IPS DF 6.9 (cell line): ENCODE data around the gene NKG7.
A peak's percentile ranks its signal among the peaks of the same experiment; 100 is the strongest.

Source experiments
- DNase-seq: peaks from one replicate; pipeline ENCODE4 v3.0.0-alpha.2; 2013; ENCODE audit warnings: low read depth, low spot score
- H3K27ac ChIP-seq: one replicate; pipeline ENCODE4 v1.5.1; 2013; ENCODE audit warnings: low read length, control low read depth
- H3K27me3 ChIP-seq: 2 replicates; pipeline ENCODE4 v1.6.1; 2013; ENCODE audit warnings: mild to moderate bottlenecking, low read length; ENCODE audit not compliant: control insufficient read depth, insufficient read depth
- H3K36me3 ChIP-seq: 2 replicates; pipeline ENCODE4 v1.6.1; 2013; ENCODE audit warnings: low read length; ENCODE audit not compliant: control insufficient read depth, insufficient read depth
- H3K4me1 ChIP-seq: 2 replicates; pipeline ENCODE4 v1.6.1; 2013; ENCODE audit warnings: low read length; ENCODE audit not compliant: control insufficient read depth, insufficient read depth
- H3K4me3 ChIP-seq: 2 replicates; pipeline ENCODE4 v1.5.1; 2013; ENCODE audit warnings: mild to moderate bottlenecking, low read length
- H3K9me3 ChIP-seq: 2 replicates; pipeline ENCODE4 v1.6.1; 2013; ENCODE audit warnings: low read length, inconsistent platforms; ENCODE audit not compliant: control insufficient read depth, insufficient read depth
- WGBS: extraction: QIAGEN DNeasy Blood & Tissue Kit; methylation state at CpG from one replicate; pipeline ENCODE4 v1.1.7; 2013; ENCODE audit warnings: mixed read lengths, missing lambda C conversion rate; ENCODE audit not compliant: insufficient read length, insufficient coverage; 5-methylcytosine and 5-hydroxymethylcytosine counted together

Gene NKG7

DNA sequence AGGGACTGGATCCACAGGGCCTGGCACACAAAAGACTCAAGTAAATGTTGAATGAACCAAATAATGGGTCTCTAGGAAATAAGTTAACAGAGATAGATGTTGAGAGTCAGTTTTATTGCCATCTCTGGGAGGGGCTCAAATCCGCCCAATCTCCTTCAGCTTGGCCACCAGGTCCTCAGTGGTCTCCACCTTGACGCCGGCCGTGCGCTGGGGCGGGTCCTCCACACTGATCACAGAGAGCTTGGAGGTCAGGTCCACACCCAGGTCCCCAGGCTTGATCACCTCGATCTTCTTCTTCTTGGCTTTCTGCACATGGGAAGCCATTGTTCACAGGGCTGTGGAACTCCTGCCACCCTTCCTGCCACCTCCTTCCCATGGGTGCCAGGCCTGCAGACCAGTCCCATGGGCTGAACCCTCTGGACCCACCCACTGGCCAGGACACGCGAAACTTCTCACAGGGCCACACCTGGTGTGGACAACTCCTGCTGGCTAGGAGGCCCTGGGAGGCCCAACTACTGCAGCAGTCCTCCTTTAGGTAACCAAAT, 27.3 kb downstream of the NKG7 start:
- DNase-seq, result no peak
- H3K27me3 ChIP-seq, result no peaks in the 10 kb centered on the region; the same call in 1 of the 2 replicates
- H3K4me1 ChIP-seq, result peaks cover 8% of the 10 kb centered on the region
- no peak overlapping the region for H3K4me3 ChIP-seq
- WGBS, result no CpG with 5 or more reads among the region's 9 CpGs
- H3K27ac ChIP-seq, result no peak overlapping the region
- no peaks in the 10 kb centered on the region for H3K9me3 ChIP-seq
- no peaks in the 10 kb centered on the region for H3K36me3 ChIP-seq

DNA sequence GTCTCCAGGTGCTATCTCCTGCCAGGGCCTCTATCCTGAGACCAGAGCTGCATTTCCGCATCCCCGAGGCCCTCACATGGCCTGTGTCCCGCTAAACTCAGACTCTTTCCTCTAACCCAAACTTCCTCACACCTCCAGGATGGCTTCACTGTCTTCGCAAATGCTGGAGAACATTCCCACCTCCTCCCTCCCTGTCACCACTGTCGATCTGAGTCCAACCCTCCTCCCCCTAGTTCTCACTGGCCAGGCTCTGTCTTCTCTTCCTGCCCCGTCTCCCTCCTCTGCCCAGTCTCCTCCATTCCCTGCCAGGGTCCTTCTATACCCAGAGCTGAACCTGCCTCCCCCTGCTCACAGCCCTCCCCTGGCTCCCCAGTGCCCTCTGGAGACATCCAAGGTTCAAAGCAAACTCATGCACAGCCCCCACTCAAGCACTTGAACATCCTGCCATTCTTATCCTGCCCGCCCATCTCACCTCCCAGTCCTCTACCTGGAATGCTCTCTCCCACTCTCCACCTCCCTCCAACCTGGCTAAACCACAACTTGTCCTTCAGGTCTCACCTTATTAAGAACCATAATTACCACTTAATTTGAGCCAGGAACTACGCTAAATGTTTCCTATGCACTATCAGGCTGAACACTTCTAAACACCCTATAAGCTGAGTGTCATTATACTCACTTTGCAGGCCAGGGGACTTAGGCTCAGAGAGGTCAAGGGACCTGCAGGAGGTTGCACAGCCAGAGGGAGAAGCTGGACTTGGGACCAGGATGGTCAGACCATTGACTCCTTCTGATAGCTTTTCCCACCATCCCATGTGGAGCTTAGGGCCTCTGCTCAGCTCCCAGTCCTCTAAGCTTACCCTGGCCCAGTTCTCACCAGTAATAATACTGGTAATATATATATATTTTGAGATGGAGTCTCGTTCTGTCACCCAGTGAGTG, 29.6 kb downstream of the NKG7 start:
- H3K27me3 ChIP-seq, result no peaks in the 10 kb centered on the region; the same call in 1 of the 2 replicates
- no CpG with 5 or more reads among the region's 9 CpGs for WGBS
- no peak for DNase-seq
- H3K36me3 ChIP-seq, result no peaks in the 10 kb centered on the region
- H3K9me3 ChIP-seq, result no peaks in the 10 kb centered on the region
- H3K4me3 ChIP-seq, result no peak overlapping the region
- peaks cover 8% of the 10 kb centered on the region for H3K4me1 ChIP-seq
- H3K27ac ChIP-seq, result no peak overlapping the region

DNA sequence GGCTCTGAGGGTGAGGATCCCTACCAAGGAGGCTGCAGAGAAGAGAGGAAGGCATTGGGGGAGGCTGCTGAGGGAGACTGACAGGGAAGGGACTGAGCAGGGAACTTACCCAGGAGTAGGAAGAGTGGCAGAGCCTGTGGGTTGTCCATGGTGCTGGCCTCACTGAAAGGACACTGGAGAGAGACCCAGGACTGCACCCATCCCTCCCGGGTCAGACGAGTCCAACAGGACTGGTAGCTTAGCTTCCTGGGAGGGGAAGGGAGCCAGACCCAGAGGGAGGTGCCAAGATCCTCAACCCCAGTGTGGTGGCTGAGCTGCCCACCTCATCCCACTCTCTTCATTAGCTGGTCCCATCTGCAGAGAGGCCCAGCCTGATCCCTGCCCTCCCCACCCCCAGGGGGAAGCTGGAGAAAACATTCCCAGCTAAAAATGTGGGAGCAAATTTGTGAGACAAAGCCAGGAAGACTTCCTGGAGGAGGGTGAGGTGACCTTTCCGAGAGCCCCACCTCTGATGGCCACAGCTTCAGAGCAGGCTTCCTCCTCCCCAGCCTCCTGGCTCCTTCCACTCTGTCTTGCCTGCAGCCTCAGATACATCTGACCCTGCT, 30.4 kb downstream of the NKG7 start, which contains the start of gene VSIG10L:
VSIG10L (minus strand) TSS at position 164 of the 605 bp plus-strand sequence; CDS start at position 149, 15 bp downstream.
- no peak within 1 kb of the TSS for H3K27ac ChIP-seq

DNA sequence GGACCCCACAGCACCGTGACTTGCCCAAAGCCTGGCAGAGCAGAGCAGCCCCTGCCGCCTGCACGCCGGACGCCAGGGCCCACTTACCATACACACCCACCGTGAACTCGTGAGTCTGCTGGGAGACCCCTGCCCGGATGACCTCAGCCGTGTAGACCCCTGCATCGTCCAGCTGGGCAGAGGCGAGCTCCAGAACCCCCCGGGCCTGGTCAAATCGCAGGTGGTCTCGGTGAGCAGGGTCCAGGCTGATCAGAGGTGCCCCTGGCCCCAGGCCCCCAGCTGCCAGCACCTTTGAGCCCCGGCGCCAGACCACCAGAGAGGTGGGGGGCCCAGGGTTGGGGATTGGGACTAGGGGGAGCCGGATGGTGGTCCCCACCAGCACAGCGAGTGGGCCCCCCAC, 31.4 kb downstream of the NKG7 start:
- H3K27ac ChIP-seq, result no peak overlapping the region
- H3K36me3 ChIP-seq, result no peaks in the 10 kb centered on the region
- no peaks in the 10 kb centered on the region for H3K9me3 ChIP-seq
- no peak overlapping the region for H3K4me3 ChIP-seq
- no peaks in the 10 kb centered on the region; the same call in 1 of the 2 replicates for H3K27me3 ChIP-seq
- no peak for DNase-seq
- WGBS, result no CpG with 5 or more reads among the region's 18 CpGs
- peaks cover 8% of the 10 kb centered on the region for H3K4me1 ChIP-seq

More for the DNA sequence above, 30.4 kb downstream of the NKG7 start, which contains the start of gene VSIG10L:
- DNase-seq, result no peak
- peaks cover 8% of the 10 kb centered on the region for H3K4me1 ChIP-seq
- no peaks in the 10 kb centered on the region for H3K9me3 ChIP-seq
- H3K4me3 ChIP-seq, result no peak within 1 kb of the TSS
- no peaks in the 10 kb centered on the region; the same call in 1 of the 2 replicates for H3K27me3 ChIP-seq
- H3K36me3 ChIP-seq, result no peaks in the 10 kb centered on the region
- no CpG with 5 or more reads among the region's 3 CpGs for WGBS

DNA sequence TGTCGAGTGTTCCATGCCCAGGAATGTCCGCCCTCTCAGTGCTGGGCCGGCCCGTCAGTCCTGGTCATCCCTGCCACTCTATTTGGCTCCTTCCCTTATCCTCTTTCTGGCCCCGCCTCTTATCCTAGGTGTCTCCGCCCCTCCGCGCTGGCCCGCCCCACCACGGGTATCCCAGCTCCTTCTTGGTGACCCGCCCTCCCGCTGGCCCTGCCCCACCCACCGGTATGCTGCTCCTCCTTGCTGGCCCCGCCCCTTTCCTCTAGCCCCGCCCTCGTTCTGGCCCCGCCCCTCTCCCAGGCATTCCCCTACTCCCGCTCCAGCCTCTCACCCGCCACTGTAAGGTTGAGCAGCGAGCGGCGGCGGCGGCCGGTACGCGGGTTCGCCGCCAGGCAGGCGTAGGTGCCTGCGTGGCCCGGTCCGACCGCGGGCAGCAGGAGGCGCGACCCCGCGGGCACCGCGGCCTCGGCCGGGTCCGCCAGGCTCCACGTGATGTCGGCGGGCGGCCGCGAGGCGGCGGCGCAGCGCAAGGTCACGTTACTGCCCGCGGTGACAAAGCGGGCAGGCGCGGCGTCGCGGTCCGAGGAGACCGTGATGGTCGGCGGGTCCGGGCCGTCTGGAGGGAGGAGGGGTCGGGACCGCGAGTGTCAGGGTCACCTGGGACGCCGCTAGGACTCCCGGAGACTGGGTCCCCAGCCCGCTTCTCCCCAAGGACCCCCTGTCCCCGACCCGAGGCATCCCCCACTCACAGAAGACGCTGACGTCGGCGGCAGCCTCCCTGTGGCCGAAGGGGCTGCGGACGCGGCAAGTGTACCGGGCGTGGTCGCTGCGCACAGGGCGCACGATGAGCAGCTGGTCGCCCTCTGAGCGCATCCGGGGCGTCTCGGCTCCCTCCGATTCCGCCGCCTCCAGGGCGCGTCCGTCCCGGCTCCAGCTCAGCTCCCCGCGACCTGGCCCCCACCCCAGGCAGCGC, 32.5 kb downstream of the NKG7 start:
- Histone ChIP-seq H3K4me1 (peaks cover 8% of the 10 kb centered on the region), H3K9me3 (no peaks in the 10 kb centered on the region), H3K27me3 (no peaks in the 10 kb centered on the region; the same call in 1 of the 2 replicates), H3K4me3 (peak overlapping the region; percentile 82; the same call in 1 of the 2 replicates), H3K27ac (no peak overlapping the region), H3K36me3 (no peaks in the 10 kb centered on the region)
- DNase-seq, result no peak
- WGBS, result no CpG with 5 or more reads among the region's 107 CpGs

DNA sequence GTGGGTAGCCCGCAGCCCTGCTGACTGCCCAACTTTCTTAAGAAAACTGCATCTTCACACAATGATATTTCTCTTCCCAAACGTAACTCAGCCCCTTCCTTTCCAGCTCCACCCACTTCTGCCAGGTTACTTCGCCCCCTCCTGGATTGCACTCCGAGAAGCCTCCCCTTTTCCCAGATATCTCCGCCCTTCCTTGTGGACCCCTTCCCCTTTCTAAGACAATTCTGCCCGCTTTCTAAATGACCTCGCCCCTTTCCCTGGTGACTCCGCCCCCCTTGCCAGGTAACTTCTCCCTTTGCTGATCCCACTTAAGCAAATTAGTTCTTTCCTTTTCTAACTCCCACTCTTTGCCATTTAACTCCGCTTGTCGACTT, 33.2 kb downstream of the NKG7 start:
- no peaks in the 10 kb centered on the region for H3K9me3 ChIP-seq
- H3K4me3 ChIP-seq, result peak overlapping the region; percentile 82; the same call in 1 of the 2 replicates
- DNase-seq, result no peak
- H3K27me3 ChIP-seq, result no peaks in the 10 kb centered on the region; the same call in 1 of the 2 replicates
- H3K27ac ChIP-seq, result no peak overlapping the region
- no peaks in the 10 kb centered on the region for H3K36me3 ChIP-seq
- no CpG with 5 or more reads among the region's 10 CpGs for WGBS
- peaks cover 8% of the 10 kb centered on the region for H3K4me1 ChIP-seq

DNA sequence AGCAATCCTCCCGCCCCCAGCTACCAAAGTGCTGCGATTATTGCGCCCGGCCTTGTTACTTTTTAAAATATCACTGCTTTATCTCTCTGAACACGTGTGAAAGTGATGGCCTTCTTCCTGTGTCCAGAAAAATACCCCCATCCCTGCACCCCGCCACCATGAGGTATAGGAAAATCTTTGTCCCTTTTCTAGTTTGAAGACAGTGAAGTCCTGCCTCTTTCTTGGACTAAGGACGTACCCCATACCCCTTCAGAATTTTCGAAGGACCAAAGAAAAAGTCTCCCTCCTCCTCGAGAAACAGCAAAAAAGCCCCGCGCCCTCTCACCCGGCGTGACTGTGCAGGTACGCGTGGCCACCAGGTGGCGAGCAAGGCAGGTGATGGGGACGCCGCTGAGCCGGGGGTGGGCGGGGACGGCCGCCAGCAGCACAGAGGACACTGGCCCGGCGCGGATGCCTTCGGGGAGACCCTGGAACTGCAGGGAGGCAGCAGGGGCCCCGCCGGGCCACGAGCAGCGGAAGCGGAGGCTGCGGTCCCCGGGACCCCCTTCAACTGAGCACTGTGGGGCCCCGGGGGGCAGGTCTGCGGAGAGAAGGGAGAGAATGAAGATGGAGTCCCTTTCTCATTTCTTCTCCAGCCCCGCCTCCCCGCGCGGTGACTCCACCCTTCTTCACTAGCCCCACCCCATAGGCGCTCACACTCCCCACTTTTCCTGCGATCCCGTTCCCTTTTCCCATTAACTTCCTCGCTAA, 33.7 kb downstream of the NKG7 start:
- no CpG with 5 or more reads among the region's 43 CpGs for WGBS
- no peak for DNase-seq
- H3K27ac ChIP-seq, result no peak overlapping the region
- peak overlapping the region; percentile 82; the same call in 1 of the 2 replicates for H3K4me3 ChIP-seq
- H3K36me3 ChIP-seq, result no peaks in the 10 kb centered on the region
- peaks cover 8% of the 10 kb centered on the region for H3K4me1 ChIP-seq
- H3K9me3 ChIP-seq, result no peaks in the 10 kb centered on the region
- no peaks in the 10 kb centered on the region; the same call in 1 of the 2 replicates for H3K27me3 ChIP-seq

DNA sequence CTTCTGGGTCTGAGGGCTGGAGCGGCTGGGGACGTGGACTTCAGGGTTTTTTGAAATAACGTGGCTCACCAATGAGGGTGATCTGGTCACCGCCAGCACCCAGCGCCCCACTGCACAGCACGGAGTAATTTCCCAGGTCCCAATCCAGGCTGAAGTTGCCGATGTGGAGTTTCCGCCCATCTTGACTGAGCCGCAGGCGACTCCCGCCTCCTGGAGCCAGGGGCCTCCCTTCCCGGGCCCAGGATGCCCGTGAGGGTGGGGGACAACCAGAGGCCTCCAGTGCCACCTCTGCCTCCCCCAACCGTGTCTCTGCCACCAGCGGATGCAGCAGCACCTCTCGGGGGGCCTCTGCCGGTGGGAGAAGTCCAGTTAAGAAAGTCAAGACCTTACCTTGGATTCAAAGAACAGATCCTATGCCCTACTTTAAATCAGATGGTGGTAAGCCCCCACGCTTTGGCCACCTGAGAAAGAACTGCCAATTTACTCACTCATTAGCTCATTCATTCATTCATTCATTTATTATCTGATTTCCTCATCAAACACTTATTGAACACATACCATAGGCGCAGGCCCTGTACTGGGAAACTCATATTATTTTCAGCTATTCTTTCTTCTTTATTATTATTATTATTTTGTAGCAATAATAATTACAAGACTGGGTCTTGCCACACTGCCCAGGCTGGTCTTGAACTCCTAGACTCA, 34.4 kb downstream of the NKG7 start:
- Histone ChIP-seq H3K9me3 (no peaks in the 10 kb centered on the region), H3K4me3 (no peak overlapping the region), H3K27me3 (no peaks in the 10 kb centered on the region; the same call in 1 of the 2 replicates), H3K27ac (no peak overlapping the region), H3K36me3 (no peaks in the 10 kb centered on the region), H3K4me1 (peaks cover 8% of the 10 kb centered on the region)
- no CpG with 5 or more reads among the region's 19 CpGs for WGBS
- no peak for DNase-seq
